Activated T-cell treated with anti-CD3 and anti-CD28 coated beads, Interleukin-2, amount 50 U/mL, for 4 hours (primary cell): ENCODE results near the gene LRRTM4. TPM values are rescaled to one million over a fixed set of nuclear protein-coding genes. Genes with fewer than 3 reads are reported as not detected.

Experiments used
- ATAC-seq, 2 donors: fragments of 200-7000 bp; cut with Tn5 transposase; one replicate each; pipeline ENCODE4 v1.10.0; 2021
- DNase-seq: peaks from one replicate; pipeline ENCODE4 v3.0.0-alpha.2; 2020
- H3K27me3 Mint-ChIP-seq: one replicate; pipeline ENCODE4 v1.8.0; 2021; ENCODE audit warnings: low read depth, mixed read lengths
- H3K36me3 Mint-ChIP-seq: one replicate; pipeline ENCODE4 v1.8.0; 2022; ENCODE audit warnings: mixed read lengths; ENCODE audit not compliant: insufficient read depth
- H3K4me1 Mint-ChIP-seq: one replicate; pipeline ENCODE4 v1.8.0; 2021; ENCODE audit warnings: low read depth, mixed read lengths
- H3K4me3 Mint-ChIP-seq: one replicate; pipeline ENCODE4 v1.8.0; 2021; ENCODE audit warnings: mild to moderate bottlenecking, moderate library complexity, mixed read lengths
- H3K9me3 Mint-ChIP-seq: one replicate; pipeline ENCODE4 v1.8.0; 2021; ENCODE audit warnings: mixed read lengths
- total RNA-seq, 3 donors: library from RNA; stranded (reverse); gene quantifications; one replicate each; pipeline ENCODE4 v1.2.1, GENCODE V29; 2021

LRRTM4 gene
- total RNA-seq, 3 donors from 2014 or later: not detected

DNA sequence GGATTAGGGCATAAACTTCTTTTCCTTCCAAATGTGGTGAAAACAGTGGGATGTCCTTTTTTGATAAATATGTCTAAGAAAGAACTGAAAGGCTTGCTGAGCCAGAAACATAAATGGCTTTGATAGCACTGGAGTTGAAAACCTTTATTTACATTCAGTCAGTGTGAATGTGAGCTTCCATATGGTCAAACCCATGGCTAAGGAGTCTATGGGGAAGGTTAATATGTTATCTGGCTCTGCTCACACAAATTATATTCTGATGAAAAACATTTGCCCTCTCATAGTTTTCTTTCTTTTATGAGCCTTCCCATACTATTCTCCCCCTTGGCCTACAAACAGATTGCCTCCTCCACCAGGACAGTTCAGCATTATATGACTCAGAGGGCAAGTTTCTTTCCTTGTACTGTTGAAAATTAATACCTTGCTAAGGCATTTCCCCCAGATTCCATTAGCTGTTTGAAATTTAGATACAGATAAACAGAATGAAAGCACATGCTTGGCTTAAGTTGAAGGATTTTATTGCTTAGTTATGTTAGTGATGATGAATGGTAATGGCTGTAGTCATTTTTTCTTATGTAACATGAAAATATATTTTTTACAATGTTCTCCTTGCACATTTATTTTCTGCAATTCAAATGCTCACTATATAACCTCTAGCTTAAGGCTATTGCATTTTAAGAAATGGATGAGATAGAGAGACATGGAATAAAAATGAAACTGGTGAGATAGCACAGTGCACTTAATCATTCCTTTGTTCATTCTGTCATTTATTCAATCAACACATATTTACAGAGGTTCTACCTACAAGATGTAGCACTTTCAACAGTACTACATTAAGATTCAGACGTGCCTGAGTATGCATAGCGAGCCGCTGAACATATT, 544.1 kb downstream of the LRRTM4 start:
- no peak overlapping the region for H3K4me3 Mint-ChIP-seq
- no peaks in the 10 kb centered on the region for H3K4me1 Mint-ChIP-seq
- DNase-seq (no peak), ATAC-seq (no peak)
- H3K27me3 Mint-ChIP-seq: no peaks in the 10 kb centered on the region
- no peaks in the 10 kb centered on the region for H3K36me3 Mint-ChIP-seq
- H3K9me3 Mint-ChIP-seq: peaks cover 3% of the 10 kb centered on the region

DNA sequence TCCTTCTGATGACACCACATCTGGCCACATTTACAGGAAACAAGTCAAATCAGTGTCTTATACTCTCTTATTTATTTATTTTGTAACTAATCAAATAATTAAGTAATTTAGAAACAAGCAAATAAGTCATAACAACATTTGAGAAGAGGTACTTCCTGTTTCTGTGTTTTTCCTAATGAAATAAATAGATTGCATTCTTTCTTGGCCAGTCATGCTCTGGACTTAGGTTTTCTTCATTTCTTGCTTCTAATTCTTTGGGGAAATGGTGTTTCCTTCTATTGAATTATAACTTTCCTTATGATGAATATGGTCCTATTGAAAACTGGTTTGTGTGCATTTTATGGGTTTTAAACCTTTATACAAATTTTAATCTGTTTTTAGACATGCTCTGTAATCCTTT, 546.4 kb downstream of the LRRTM4 start:
- ATAC-seq: no peak
- Mint-ChIP-seq H3K36me3 (no peaks in the 10 kb centered on the region), H3K4me3 (no peak overlapping the region), H3K9me3 (peaks cover 5% of the 10 kb centered on the region), H3K4me1 (no peaks in the 10 kb centered on the region), H3K27me3 (no peaks in the 10 kb centered on the region)
- no peak for DNase-seq

DNA sequence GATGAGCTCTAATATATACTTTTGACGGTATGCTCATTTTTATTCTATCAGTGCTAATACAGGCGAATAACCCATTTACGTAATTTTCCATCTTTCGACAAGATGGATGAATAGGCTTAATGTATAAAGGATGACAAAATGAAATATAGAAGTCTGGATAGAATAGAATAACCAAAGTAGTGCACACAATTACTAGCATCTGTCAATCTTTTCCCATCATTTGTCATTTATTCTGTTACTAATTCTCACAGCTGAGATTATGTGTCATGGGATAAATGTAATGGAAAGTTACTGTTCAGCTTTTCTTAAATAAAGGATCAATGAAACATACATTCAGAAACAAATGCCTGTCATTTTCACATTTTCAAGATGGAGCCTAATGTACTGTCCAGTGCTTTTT, 548.6 kb downstream of the LRRTM4 start:
- H3K27me3 Mint-ChIP-seq: no peaks in the 10 kb centered on the region
- no peaks in the 10 kb centered on the region for H3K36me3 Mint-ChIP-seq
- no peak overlapping the region for H3K4me3 Mint-ChIP-seq
- H3K4me1 Mint-ChIP-seq: no peaks in the 10 kb centered on the region
- DNase-seq (no peak), ATAC-seq (no peak)
- peaks cover 9% of the 10 kb centered on the region for H3K9me3 Mint-ChIP-seq

DNA sequence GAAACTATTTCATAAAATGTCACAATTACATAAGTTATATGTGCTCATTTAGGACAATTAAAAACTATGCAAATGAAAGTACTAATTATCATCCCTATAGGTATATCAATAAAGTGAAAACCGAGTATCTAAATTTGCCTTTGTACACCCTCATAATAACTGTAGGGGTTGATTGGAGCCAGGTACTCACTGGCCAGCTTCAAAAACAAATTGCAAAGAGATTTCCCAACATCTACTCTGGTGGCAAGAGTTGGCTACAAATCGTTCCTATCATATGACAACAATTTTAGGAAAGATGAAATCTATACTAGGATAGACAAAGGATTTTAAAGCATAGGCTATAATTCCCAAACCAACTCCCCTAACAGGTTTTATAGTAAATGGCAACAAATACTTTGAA, 556.4 kb downstream of the LRRTM4 start:
- Mint-ChIP-seq H3K9me3 (peaks cover 21% of the 10 kb centered on the region), H3K36me3 (no peaks in the 10 kb centered on the region), H3K4me1 (no peaks in the 10 kb centered on the region), H3K27me3 (no peaks in the 10 kb centered on the region), H3K4me3 (no peak overlapping the region)
- ATAC-seq (no peak), DNase-seq (no peak)

DNA sequence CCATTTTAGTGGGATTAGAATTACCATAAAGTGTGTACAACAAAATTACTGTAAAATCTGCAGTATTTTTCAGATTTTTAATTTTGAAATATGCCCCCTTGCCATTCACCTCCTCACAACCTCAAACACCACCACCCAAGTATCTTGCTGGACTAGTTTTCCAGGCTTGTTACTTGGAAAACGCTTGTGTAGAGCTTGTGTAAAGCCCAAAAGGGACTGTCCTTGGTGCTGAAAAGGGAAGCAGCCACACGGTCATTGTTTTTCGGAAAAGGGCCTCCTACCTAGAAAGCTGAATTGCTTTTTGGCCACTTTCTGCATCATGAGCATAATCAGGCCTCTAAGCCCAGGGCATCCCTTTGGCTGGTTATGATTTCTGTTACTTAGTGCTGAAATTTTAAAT, 563.4 kb downstream of the LRRTM4 start:
- no peaks in the 10 kb centered on the region for H3K36me3 Mint-ChIP-seq
- H3K27me3 Mint-ChIP-seq: no peaks in the 10 kb centered on the region
- H3K4me1 Mint-ChIP-seq: no peaks in the 10 kb centered on the region
- ATAC-seq (no peak), DNase-seq (no peak)
- H3K9me3 Mint-ChIP-seq: peaks cover 14% of the 10 kb centered on the region
- no peak overlapping the region for H3K4me3 Mint-ChIP-seq

DNA sequence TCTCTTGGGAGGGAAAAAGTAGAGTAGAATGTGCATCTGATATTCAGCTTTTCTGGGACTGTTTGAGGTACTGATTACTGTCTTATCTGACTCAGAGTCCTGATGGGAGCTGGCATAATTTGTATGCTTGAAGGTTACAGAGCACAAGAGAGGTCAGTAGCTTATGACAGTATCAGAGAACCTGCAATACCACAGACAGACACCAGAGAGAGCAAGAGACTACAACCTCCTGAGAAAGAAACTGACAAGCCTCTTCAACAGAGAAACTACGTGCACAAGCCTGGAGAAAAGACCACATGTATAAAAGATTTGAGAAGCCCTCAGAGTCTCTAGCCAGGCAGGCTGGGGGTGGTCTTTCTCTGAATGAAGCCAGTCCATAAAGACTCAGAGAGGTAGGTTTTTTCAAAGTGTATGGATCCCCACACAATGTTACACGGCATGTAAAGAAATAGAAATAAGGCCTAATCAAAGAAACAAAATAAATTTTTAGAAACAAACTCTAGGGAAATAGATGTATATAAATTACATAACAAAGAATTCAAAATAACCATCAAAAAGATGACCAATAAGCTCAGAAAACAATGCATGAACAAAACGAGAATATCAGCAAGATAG, 568.3 kb downstream of the LRRTM4 start:
- no peaks in the 10 kb centered on the region for H3K4me1 Mint-ChIP-seq
- no peak for DNase-seq
- peaks cover 17% of the 10 kb centered on the region for H3K9me3 Mint-ChIP-seq

DNA sequence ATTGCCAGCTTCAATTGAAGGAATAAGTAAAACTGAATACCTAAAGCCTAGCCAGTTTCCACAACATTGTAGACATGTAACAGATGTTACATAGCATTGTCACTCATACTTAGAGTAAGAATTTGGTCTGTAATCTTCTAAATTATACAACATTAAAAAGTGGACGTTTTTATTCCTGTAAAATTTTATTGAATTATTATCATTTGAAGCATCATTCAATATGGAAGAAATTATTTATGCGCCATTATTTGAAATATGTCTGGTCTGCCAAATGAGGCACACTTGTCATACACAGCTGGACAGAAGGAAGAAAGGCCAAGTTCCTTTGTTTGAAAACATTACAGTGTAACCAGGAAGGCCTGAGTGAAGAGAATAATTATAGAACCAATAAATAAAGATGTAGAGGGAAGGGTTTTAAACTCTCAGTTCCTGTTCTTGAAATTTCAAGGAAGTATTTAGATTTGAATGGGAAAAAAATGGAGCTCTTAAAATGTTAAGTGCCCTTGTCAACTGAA, 575.5 kb downstream of the LRRTM4 start:
- H3K36me3 Mint-ChIP-seq: no peaks in the 10 kb centered on the region
- H3K27me3 Mint-ChIP-seq: no peaks in the 10 kb centered on the region
- H3K4me3 Mint-ChIP-seq: no peak overlapping the region
- H3K4me1 Mint-ChIP-seq: no peaks in the 10 kb centered on the region
- ATAC-seq (no peak), DNase-seq (no peak)
- H3K9me3 Mint-ChIP-seq: peaks cover 18% of the 10 kb centered on the region

More for the DNA sequence above, 568.3 kb downstream of the LRRTM4 start:
- Mint-ChIP-seq H3K4me3 (no peak overlapping the region), H3K36me3 (no peaks in the 10 kb centered on the region), H3K27me3 (no peaks in the 10 kb centered on the region)
- no peak for ATAC-seq

DNA sequence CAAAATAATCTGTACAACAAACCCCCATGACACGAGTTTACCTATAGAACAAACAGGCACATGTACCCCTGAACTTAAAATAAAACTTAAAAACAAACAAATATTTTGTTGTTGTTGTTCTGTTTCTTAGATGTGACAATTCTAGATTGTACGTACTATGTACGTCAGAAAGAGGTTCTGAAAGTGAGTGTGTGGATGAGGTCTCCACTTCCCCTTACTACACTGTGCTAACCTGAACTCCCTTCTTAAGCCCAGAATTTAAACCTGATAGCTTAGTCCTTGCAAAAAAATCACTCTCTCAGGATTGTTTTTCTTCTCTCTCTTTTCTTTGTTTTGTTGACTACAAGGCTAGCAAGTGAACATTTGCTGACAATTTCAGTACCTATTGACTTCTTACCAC, 581.6 kb downstream of the LRRTM4 start:
- Mint-ChIP-seq H3K27me3 (no peaks in the 10 kb centered on the region), H3K9me3 (peaks cover 17% of the 10 kb centered on the region), H3K4me1 (no peaks in the 10 kb centered on the region), H3K36me3 (no peaks in the 10 kb centered on the region), H3K4me3 (no peak overlapping the region)
- no peak for DNase-seq
- ATAC-seq: no peak

DNA sequence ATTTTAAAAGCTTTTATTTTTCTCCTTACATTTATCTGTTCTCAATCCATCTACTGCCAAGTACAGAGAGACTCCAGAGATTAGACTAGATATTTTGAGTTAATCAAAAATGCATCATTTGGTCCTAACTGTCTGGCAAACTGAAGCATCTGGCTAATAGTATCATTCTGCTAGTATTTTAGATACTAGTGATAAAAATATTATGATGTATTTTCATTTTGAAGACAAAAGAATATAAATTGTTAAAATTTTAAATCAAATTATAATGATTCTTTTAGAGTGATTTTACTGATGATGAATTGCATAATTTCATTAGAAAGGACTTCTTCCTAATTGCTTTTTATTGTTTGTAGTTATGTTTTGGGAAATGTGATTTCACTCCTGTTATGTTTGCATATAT, 584.0 kb downstream of the LRRTM4 start:
- H3K27me3 Mint-ChIP-seq: no peaks in the 10 kb centered on the region
- no peaks in the 10 kb centered on the region for H3K4me1 Mint-ChIP-seq
- peaks cover 3% of the 10 kb centered on the region for H3K9me3 Mint-ChIP-seq
- DNase-seq (no peak), ATAC-seq (no peak)
- H3K4me3 Mint-ChIP-seq: no peak overlapping the region
- H3K36me3 Mint-ChIP-seq: no peaks in the 10 kb centered on the region

DNA sequence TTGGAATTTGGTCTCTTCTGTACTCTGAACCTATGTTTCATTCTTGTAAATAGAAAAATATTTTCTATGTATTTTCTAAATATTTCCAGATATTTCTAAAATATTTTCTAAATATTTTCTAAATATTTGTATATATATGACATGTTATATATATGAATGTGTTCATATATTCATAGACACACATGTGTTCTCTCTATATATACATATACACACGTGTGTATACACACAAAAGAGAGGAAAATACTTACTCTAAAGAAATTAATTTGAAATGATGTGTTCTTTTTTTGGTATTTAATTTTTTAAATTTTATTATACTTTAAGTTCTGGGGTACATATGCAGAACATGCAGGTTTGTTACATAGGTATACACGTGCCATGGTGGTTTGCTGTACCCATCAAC, 589.6 kb downstream of the LRRTM4 start:
- ATAC-seq (no peak), DNase-seq (no peak)
- Mint-ChIP-seq H3K27me3 (no peaks in the 10 kb centered on the region), H3K36me3 (no peaks in the 10 kb centered on the region), H3K4me1 (no peaks in the 10 kb centered on the region), H3K9me3 (peaks cover 6% of the 10 kb centered on the region), H3K4me3 (no peak overlapping the region)

DNA sequence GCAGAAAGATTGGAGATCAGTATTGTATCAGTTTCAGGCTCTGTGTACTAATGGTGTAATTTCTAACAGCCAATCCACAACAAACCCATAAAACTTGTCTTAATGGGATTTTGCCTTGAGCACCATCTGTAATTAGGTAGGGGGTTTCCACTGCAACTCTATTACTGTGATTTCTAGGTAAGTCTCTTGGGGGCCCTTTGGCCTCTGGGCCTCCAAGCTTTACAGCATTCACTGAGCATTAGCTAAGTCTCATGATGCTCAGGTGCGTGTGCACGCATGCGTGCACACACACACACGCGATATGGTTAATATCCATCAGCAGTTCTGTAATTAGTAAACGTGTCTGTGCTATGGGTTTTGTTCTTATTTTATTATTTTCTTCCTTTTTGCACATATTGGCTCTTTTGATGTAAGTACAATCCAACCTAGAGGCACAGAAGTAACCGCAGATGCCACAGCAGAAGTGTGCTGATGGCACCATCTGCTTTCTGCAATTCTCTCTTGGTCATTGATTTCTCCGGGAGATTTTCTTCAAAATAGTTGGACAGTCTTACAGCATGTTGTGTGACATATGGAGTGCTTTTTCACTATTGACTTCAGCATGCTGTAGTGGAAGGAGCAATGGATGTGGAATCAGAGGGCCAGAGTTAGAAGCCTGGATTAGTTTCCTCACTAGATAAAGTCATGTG, 592.0 kb downstream of the LRRTM4 start:
- Mint-ChIP-seq H3K4me1 (no peaks in the 10 kb centered on the region), H3K36me3 (no peaks in the 10 kb centered on the region), H3K9me3 (peaks cover 4% of the 10 kb centered on the region), H3K27me3 (no peaks in the 10 kb centered on the region), H3K4me3 (no peak overlapping the region)
- DNase-seq (no peak), ATAC-seq (no peak)

DNA sequence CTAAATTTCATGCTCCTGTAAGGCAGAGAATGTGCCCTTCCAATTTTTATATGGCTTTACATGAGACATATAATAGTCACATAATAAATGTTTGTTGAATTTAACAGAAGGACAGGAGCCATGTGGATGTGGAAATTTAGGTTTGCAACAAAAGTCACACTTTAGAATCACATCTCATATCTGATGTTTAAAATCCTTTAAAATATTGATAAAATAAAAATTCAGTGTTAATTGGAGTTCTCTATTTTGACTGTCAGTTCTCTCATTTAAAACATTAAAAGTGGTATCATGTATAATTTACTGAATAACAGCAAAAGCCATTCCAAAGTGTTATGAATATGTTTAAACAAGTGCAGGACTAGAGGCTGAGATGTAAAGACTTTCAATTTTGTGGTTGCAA, 594.1 kb downstream of the LRRTM4 start:
- ATAC-seq: no peak
- Mint-ChIP-seq H3K4me3 (no peak overlapping the region), H3K9me3 (peaks cover 8% of the 10 kb centered on the region)

DNA sequence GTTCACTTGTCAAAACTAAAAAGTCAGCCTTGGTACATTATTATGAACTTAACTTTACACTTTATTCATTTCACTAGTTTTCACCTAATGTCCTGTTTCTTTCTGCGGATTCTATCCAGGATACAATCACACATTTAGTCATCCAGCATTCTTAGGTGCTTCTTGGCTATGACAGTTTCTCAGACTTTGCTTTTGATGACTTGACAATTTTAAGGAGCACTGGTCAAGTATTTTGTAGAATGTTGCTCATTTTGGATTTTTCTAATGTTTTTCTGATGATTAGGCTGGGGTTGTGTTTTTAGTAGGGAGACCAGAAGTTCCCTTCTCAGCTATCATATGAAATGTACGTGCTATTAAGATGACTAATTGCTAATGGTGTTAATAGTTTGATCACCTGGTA, 601.2 kb downstream of the LRRTM4 start:
- no peaks in the 10 kb centered on the region for H3K36me3 Mint-ChIP-seq

More for the DNA sequence above, 594.1 kb downstream of the LRRTM4 start:
- no peaks in the 10 kb centered on the region for H3K36me3 Mint-ChIP-seq
- H3K4me1 Mint-ChIP-seq: no peaks in the 10 kb centered on the region
- no peaks in the 10 kb centered on the region for H3K27me3 Mint-ChIP-seq
- no peak for DNase-seq

DNA sequence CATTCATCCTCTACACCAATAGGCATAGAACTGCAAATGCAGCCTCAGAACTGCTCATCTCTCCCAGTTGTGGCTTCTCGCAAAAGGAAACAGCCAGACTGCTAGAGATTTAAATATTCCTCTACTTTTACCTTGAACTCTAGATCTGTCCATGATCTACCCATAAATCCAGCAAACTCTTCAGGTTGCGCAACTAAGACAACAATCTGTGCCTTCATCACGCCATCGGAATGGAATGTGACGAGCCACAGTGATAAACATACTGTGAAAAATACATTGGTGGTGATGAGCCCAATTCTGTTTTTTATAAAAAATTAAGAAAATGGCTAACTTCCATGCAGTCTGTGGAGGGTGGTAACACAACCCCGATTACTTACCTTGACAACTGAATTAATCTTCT, 626.7 kb downstream of the LRRTM4 start:
- no peak for DNase-seq
- H3K27me3 Mint-ChIP-seq: no peaks in the 10 kb centered on the region
- peaks cover 12% of the 10 kb centered on the region for H3K9me3 Mint-ChIP-seq
- H3K36me3 Mint-ChIP-seq: no peaks in the 10 kb centered on the region
- H3K4me1 Mint-ChIP-seq: no peaks in the 10 kb centered on the region
- ATAC-seq: no peak
- no peak overlapping the region for H3K4me3 Mint-ChIP-seq

More for the DNA sequence above, 601.2 kb downstream of the LRRTM4 start:
- Mint-ChIP-seq H3K9me3 (peaks cover 19% of the 10 kb centered on the region), H3K4me3 (no peak overlapping the region), H3K4me1 (no peaks in the 10 kb centered on the region), H3K27me3 (no peaks in the 10 kb centered on the region)
- no peak for ATAC-seq
- DNase-seq: no peak
